BE2C (cell line): ENCODE measurements around the gene GPS2.
A peak's percentile ranks its signal among the peaks of the same experiment; 100 is the strongest.

Source experiments
- DNase-seq: peaks from one replicate; pipeline ENCODE4 v3.0.0-alpha.2; 2020
- H3K27me3 ChIP-seq: fragments of 250-450 bp; sonication (Bioruptor Pico); 2 replicates; pipeline ENCODE4 v1.5.1; 2020; ENCODE audit warnings: mild to moderate bottlenecking
- H3K36me3 ChIP-seq: fragments of 250-450 bp; sonication (Bioruptor Pico); 2 replicates; pipeline ENCODE4 v1.5.1; 2020; ENCODE audit warnings: mild to moderate bottlenecking
- H3K4me1 ChIP-seq: fragments of 250-450 bp; sonication (Bioruptor Pico); 2 replicates; pipeline ENCODE4 v1.5.1; 2020
- H3K4me3 ChIP-seq: 2 replicates; pipeline ENCODE4 v1.5.1; 2011; ENCODE audit warnings: low read depth, low read length
- H3K9me3 ChIP-seq: fragments of 250-450 bp; sonication (Bioruptor Pico); 2 replicates; pipeline ENCODE4 v1.5.1; 2020
- CTCF ChIP-seq: IDR thresholded peaks from 2 replicates; pipeline ENCODE4 v1.5.1; 2012; ENCODE audit warnings: mild to moderate bottlenecking, low read depth, low read length

GPS2 gene

GRCh38 chr17:7283471-7284216, 31.5 kb downstream of the GPS2 start:
- DNase-seq: no peak
- TF ChIP-seq CTCF: no peak
- Histone ChIP-seq H3K27me3 (no peaks in the 10 kb centered on the region), H3K4me3 (no peak overlapping the region), H3K4me1 (no peaks in the 10 kb centered on the region), H3K9me3 (no peaks in the 10 kb centered on the region), H3K36me3 (no peaks in the 10 kb centered on the region)

GRCh38 chr17:7282752-7283321, 32.3 kb downstream of the GPS2 start:
- Histone ChIP-seq H3K36me3 (no peaks in the 10 kb centered on the region), H3K27me3 (no peaks in the 10 kb centered on the region), H3K9me3 (no peaks in the 10 kb centered on the region), H3K4me1 (no peaks in the 10 kb centered on the region), H3K4me3 (no peak overlapping the region)
- no peak for TF ChIP-seq CTCF
- DNase-seq: no peak

- Histone ChIP-seq H3K4me1 (no peaks in the 10 kb centered on the region), H3K36me3 (no peaks in the 10 kb centered on the region), H3K27me3 (no peaks in the 10 kb centered on the region), H3K9me3 (no peaks in the 10 kb centered on the region), H3K4me3 (peak overlapping the region; percentile 55)
- no peak for DNase-seq
- TF ChIP-seq CTCF: no peak
These were observed 33.0 kb downstream of the GPS2 start for GRCh38 chr17:7281953-7282751.

GRCh38 chr17:7281074-7281952, 33.8 kb downstream of the GPS2 start, which contains the start of gene SLC2A4:
TSS of gene SLC2A4 (plus strand) at chr17:7281718. CDS start at chr17:7281935, 217 bp downstream.
- H3K36me3 ChIP-seq: no peaks in the 10 kb centered on the region
- TF ChIP-seq CTCF: no peak
- H3K4me1 ChIP-seq: no peaks in the 10 kb centered on the region
- DNase-seq: peak; percentile 94
- H3K27me3 ChIP-seq: no peaks in the 10 kb centered on the region
- H3K9me3 ChIP-seq: no peaks in the 10 kb centered on the region
- peak within 1 kb of the TSS; percentile 55 for H3K4me3 ChIP-seq

GRCh38 chr17:7280519-7281073, 34.6 kb downstream of the GPS2 start:
- Histone ChIP-seq H3K27me3 (no peaks in the 10 kb centered on the region), H3K36me3 (no peaks in the 10 kb centered on the region), H3K9me3 (no peaks in the 10 kb centered on the region), H3K4me1 (no peaks in the 10 kb centered on the region), H3K4me3 (peak overlapping the region; percentile 45)
- peak; percentile 77 for TF ChIP-seq CTCF
- DNase-seq: peak; percentile 78
